Erythroblast (primary cell): ENCODE results near the gene ATMIN.

Experiments used
- GATA1 ChIP-seq: IDR thresholded peaks from 2 replicates; pipeline ENCODE4 v1.6.1; 2011; ENCODE audit warnings: low read depth, mild to moderate bottlenecking, control low read depth, low read length, moderate library complexity
- POLR2A ChIP-seq: IDR thresholded peaks from 2 replicates; pipeline ENCODE4 v1.6.1; 2011; ENCODE audit warnings: mild to moderate bottlenecking, low read length

DNA sequence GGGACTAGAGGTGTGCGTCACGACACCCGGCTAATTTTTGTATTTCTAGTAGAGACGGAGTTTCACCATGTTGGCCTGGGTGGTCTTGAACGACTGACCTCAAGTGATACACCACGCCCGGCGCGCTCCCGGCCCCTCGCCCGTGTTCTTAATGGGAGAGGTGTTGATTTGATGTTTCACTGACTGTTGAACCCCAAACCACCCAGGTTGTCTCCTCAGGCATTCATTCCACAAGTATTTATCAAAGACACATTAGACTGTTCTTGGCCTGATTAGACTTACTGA is 27.2 kb upstream of the ATMIN start:
- TF ChIP-seq POLR2A (no peak), GATA1 (no peak)
